HCT116 (cell line): ENCODE data around the gene TOR1AIP2.

Experiments used
- CTCF ChIP-seq, 3 experiments: fragments of 200-600 bp in 1 of 3; sonication (generic) in 1 of 3; IDR thresholded peaks in 2 of 3; conservative IDR thresholded peaks in 1 of 3; 2 replicates each; pipeline ENCODE4 v1.5.1; 2012 to 2017; ENCODE audit warnings: low read depth in 2 of 3, low read length in 2 of 3, antibody characterized with exemption in 1 of 3, borderline replicate concordance in 1 of 3, control low read depth in 1 of 3, mild to moderate bottlenecking in 1 of 3, mixed read lengths in 1 of 3, mixed run types in 1 of 3, moderate library complexity in 1 of 3; ENCODE audit not compliant: insufficient read depth in 1 of 3
- ELF1 ChIP-seq: IDR thresholded peaks from 2 replicates; pipeline ENCODE4 v1.6.1; 2012; ENCODE audit warnings: low read depth, borderline replicate concordance
- EZH2 ChIP-seq: fragments of 200-600 bp; sonication (generic); IDR thresholded peaks from 2 replicates; pipeline ENCODE4 v1.6.1; 2017; ENCODE audit warnings: antibody characterized with exemption, mixed run types
- FOSL1 ChIP-seq: IDR thresholded peaks from 2 replicates; pipeline ENCODE4 v1.6.1; 2012; ENCODE audit warnings: low read depth
- JUND ChIP-seq: IDR thresholded peaks from 2 replicates; pipeline ENCODE4 v1.6.1; 2012
- POLR2AphosphoS5 ChIP-seq: IDR thresholded peaks from 2 replicates; pipeline ENCODE4 v1.6.1; 2011; ENCODE audit warnings: mild to moderate bottlenecking, low read depth, low read length, moderate library complexity
- RAD21 ChIP-seq: IDR thresholded peaks from 2 replicates; pipeline ENCODE4 v1.6.1; 2012; ENCODE audit warnings: low read depth, mild to moderate bottlenecking
- REST ChIP-seq: IDR thresholded peaks from 2 replicates; pipeline ENCODE4 v1.6.1; 2012; ENCODE audit warnings: low read depth
- SIN3A ChIP-seq: IDR thresholded peaks from 2 replicates; pipeline ENCODE4 v1.6.1; 2012; ENCODE audit warnings: low read depth
- TCF7L2 ChIP-seq: IDR thresholded peaks from 2 replicates; pipeline ENCODE4 v1.7.0; 2011; ENCODE audit warnings: borderline replicate concordance, inconsistent platforms; ENCODE audit not compliant: insufficient read depth, insufficient read length; ENCODE audit errors: extremely low read depth
- YY1 ChIP-seq: IDR thresholded peaks from 2 replicates; pipeline ENCODE4 v1.6.1; 2011; ENCODE audit warnings: low read length, low read depth, moderate library complexity, mild to moderate bottlenecking; ENCODE audit not compliant: insufficient replicate concordance; ENCODE audit errors: extremely low read depth
- ZFX ChIP-seq: fragments of 450-650 bp; IDR thresholded peaks from 2 replicates; pipeline ENCODE4 v1.6.1; 2017
- ZNF274 ChIP-seq: fragments of 200-500 bp; sonication (Bioruptor generic); IDR thresholded peaks from 2 replicates; pipeline ENCODE4 v1.6.1; 2014; ENCODE audit warnings: mild to moderate bottlenecking, low read depth, low read length, inconsistent platforms

- no peak for TF ChIP-seq CTCF (IDR thresholded peaks at IDR 0.05 in 2 of 3, conservative IDR thresholded peaks at IDR 0.05 in 1 of 3; ENCODE audit: borderline replicate concordance in 1 of 3, insufficient read depth in 1 of 3, low read depth in 2 of 3, low read length in 2 of 3)
- TF ChIP-seq ZFX: no peak
- no peak for TF ChIP-seq EZH2
- TF ChIP-seq REST: no peak
- no peak for TF ChIP-seq JUND
- no peak for TF ChIP-seq FOSL1
- TF ChIP-seq TCF7L2: no peak
- TF ChIP-seq YY1: no peak
- no peak for TF ChIP-seq SIN3A
- no peak for TF ChIP-seq ELF1
- no peak for TF ChIP-seq POLR2AphosphoS5
- no peak for TF ChIP-seq RAD21
- no peak for TF ChIP-seq ZNF274
These were observed 49.2 kb upstream of the TOR1AIP2 start for GRCh38 chr1:179926850-179927205.
